Suprapubic skin (tissue), 4 donors: ENCODE results near the gene TMC8.

Experiments
- EP300 ChIP-seq: sonication (generic); formaldehyde crosslinking; IDR thresholded peaks from one replicate; pipeline ENCODE4 v1.6.1; 2017; ENCODE audit warnings: antibody characterized with exemption
- POLR2A ChIP-seq, 2 donors: fragments of 450-650 bp; IDR thresholded peaks; one replicate each; pipeline ENCODE4 v1.6.1; 2017; ENCODE audit warnings: antibody characterized with exemption in 2 of 2, mild to moderate bottlenecking in 2 of 2, moderate library complexity in 2 of 2
- POLR2AphosphoS5 ChIP-seq, 3 donors: sonication (generic); formaldehyde crosslinking; IDR thresholded peaks; one replicate each; pipeline ENCODE4 v1.6.1; 2017; ENCODE audit warnings: antibody characterized with exemption in 3 of 3
- TF ChIP-seq, protein P1 (sequence below), 2 donors: fragments of 200-600 bp in 1 of 2; fragments of 450-650 bp in 1 of 2; sonication (generic) in 1 of 2; IDR thresholded peaks; one replicate each; pipeline ENCODE4 v1.5.1; 2016 to 2019; ENCODE audit warnings: antibody characterized with exemption in 2 of 2, mild to moderate bottlenecking in 1 of 2, moderate library complexity in 1 of 2

DNA sequence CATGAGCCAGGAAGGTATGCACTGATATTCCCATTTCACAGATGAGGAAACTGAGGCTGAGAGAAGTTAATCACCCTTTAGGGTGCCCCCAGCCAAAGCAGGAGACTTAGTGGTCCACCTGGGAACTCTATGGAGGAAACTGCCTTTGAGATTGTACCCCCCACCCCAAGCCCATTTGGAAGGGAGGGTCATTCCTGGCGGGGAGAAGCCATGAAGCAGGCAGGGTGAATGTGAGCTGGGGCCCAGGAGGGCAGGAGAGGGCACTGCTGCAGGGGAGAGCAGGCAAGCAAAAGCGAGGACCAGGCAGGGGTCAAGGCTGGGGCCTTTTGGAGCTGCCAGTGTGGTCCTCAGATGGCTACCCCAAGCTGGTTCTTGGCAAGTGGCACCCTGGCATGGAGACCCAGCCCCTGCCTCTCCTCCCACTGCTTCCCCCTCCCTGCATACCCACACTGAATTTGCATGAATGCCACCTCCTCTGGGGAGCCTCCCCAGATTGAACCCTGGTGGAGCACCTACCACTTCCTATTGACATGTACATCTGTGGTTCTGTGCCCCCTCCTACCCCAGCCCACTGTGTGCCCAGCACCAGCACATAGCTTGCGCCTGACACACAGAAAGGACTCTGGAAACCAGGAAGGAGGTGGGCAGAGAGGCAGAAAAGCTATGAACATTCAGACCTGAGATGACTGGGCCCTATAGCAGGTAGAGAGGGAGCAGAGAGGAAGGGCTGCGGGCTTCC is 1.1 kb upstream of the TMC8 start:
- TF ChIP-seq, protein P1, sequence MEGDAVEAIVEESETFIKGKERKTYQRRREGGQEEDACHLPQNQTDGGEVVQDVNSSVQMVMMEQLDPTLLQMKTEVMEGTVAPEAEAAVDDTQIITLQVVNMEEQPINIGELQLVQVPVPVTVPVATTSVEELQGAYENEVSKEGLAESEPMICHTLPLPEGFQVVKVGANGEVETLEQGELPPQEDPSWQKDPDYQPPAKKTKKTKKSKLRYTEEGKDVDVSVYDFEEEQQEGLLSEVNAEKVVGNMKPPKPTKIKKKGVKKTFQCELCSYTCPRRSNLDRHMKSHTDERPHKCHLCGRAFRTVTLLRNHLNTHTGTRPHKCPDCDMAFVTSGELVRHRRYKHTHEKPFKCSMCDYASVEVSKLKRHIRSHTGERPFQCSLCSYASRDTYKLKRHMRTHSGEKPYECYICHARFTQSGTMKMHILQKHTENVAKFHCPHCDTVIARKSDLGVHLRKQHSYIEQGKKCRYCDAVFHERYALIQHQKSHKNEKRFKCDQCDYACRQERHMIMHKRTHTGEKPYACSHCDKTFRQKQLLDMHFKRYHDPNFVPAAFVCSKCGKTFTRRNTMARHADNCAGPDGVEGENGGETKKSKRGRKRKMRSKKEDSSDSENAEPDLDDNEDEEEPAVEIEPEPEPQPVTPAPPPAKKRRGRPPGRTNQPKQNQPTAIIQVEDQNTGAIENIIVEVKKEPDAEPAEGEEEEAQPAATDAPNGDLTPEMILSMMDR (IDR thresholded peaks at IDR 0.05) = no peak
- TF ChIP-seq POLR2AphosphoS5 (IDR thresholded peaks at IDR 0.05) (no peak), POLR2A (IDR thresholded peaks at IDR 0.05) (no peak), EP300 (no peak)
